ENCODE results near the gene ZNF444.

DNA sequence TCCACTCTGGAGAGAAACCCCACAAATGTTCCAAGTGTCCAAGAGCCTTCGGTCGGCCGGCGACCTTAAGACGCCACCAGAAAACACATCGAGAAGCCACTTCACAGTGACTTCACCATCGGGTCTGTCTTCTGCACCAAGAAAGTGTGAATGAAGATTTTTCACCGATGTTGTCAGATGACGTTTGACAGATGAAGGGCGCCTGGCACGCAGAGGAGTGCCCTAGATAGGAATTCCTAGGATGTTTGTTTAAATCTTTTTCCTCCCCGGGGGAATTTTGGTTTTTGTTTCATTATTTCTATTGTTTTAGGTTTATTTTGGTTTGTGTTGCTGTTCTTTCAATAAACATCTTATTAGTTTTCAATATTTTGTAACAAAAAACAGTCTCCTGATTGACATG, 68.0 kb downstream of the ZNF444 start:
- TF ChIP-seq CTCF (IDR thresholded peaks at IDR 0.05) (no peak), POLR2A (IDR thresholded peaks at IDR 0.05) (no peak)
